Heart left ventricle (tissue), 13 donors: ENCODE results near the gene TGFB1I1.

Experiments
- POLR2A ChIP-seq, 2 donors: fragments of 450-650 bp; IDR thresholded peaks; one replicate each; pipeline ENCODE4 v1.6.1; 2017; ENCODE audit warnings: antibody characterized with exemption in 2 of 2, mild to moderate bottlenecking in 2 of 2, moderate library complexity in 2 of 2
- TF ChIP-seq, protein P1 (sequence below), 12 donors: fragments of 200-600 bp; sonication (generic) in 4 of 12; IDR thresholded peaks; one replicate each; pipeline versions ENCODE4 v1.5.0 to v1.8.0; 2018 to 2022; ENCODE audit warnings: antibody characterized with exemption in 12 of 12, mild to moderate bottlenecking in 5 of 12
- donor health status: ischemic (EF 13 %, LVEDD 7.1; RV severe dilation, severe dysfunction).
- donor health status: DM: no; HTN: yes; CAD: no.
- donor health status: DM: no; HTN: no; CAD: no.
- donor health status: ischemic (EF 25% LVEDD 6.9; RV normal size, moderate dysfunction).
- donor health status: ischemic (EF 25% LVEDD 5.7; RV mildly dilated, moderate dysfunction).
- donor health status: ischemic (EF 35%, LVEDD 5.7; RV mildly dilated, moderate dysfunction).
- donor health status: nonischemic (EF 11% LVEDD 7.7; RV severe dilation, severe dysfunction).
- donor health status: DM: yes; HTN: yes; CAD: no.
- donor health status: PGD.
- donor health status: ischemic (EF 29% LVEDD 5.4; RV normal size, mild dysfunction).
- donor health status: nonischemic (EF 23%, LVEDD 6.1; RV moderate dilation, normal function).

DNA sequence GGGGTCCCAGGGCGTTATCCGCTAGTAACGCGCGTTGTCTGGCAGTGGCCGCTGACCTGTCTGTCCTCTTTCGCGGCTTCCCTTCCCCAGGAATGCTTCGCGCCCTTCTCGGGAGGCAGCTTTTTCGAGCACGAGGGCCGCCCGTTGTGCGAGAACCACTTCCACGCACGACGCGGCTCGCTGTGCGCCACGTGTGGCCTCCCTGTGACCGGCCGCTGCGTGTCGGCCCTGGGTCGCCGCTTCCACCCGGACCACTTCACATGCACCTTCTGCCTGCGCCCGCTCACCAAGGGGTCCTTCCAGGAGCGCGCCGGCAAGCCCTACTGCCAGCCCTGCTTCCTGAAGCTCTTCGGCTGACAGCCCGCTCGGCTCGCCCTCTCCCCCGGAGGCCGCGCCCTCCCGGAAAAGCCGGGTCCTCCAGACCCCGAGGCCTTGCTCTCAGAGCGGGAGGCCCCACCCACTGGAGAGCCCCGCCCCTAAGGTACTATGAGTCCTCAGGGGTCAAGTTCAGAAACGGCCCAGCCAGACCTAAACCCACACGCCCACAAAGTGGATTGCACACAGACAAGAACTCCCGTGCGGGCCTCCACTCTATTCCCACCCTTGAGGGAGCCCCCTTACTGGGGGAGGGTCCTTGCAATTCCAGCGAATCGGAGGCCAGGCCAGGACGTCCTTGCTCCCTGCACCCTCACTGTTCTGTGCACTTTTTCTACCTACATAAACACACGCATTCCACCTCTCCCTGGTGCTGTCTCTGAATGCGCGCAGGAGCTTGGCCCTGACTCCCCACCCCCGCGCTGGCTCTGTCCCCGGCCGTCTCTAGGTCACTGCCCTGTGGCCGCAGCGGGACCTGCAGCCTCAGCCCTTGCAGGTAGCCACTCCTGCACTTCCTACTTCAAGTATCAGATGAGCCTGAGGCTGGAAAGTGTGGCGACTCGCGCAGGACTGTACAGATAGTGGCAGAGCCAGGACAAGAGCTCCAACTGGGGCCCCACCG is 5.6 kb downstream of the TGFB1I1 start:
- TF ChIP-seq, protein P1, sequence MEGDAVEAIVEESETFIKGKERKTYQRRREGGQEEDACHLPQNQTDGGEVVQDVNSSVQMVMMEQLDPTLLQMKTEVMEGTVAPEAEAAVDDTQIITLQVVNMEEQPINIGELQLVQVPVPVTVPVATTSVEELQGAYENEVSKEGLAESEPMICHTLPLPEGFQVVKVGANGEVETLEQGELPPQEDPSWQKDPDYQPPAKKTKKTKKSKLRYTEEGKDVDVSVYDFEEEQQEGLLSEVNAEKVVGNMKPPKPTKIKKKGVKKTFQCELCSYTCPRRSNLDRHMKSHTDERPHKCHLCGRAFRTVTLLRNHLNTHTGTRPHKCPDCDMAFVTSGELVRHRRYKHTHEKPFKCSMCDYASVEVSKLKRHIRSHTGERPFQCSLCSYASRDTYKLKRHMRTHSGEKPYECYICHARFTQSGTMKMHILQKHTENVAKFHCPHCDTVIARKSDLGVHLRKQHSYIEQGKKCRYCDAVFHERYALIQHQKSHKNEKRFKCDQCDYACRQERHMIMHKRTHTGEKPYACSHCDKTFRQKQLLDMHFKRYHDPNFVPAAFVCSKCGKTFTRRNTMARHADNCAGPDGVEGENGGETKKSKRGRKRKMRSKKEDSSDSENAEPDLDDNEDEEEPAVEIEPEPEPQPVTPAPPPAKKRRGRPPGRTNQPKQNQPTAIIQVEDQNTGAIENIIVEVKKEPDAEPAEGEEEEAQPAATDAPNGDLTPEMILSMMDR (IDR thresholded peaks at IDR 0.05): no peak
- no peak for TF ChIP-seq POLR2A (IDR thresholded peaks at IDR 0.05)
